GM23248 (cell line): ENCODE data around the gene SIK3. TPM values are rescaled to one million over a fixed set of nuclear protein-coding genes. Genes with fewer than 3 reads are reported as not detected.

Experiments
- DNase-seq: peaks from one replicate; pipeline ENCODE4 v3.0.0-alpha.2; 2015
- H2AFZ ChIP-seq: fragments of 200-600 bp; sonication (generic); 2 replicates; pipeline ENCODE4 v1.6.1; 2016; ENCODE audit warnings: antibody characterized with exemption
- H3F3A ChIP-seq: fragments of 200-600 bp; sonication (generic); 2 replicates; pipeline ENCODE4 v1.6.1; 2016; ENCODE audit warnings: mild to moderate bottlenecking, antibody characterized with exemption, mixed run types; ENCODE audit not compliant: insufficient read depth
- H3K27ac ChIP-seq: fragments of 200-600 bp; sonication (generic); 2 replicates; pipeline ENCODE4 v1.5.1; 2016; ENCODE audit warnings: mild to moderate bottlenecking
- H3K27me3 ChIP-seq: fragments of 200-600 bp; sonication (generic); replicated peaks from 2 replicates; pipeline ENCODE4 v1.6.1; 2016; ENCODE audit warnings: mild to moderate bottlenecking; ENCODE audit not compliant: insufficient read depth
- H3K36me3 ChIP-seq: fragments of 200-600 bp; sonication (generic); 2 replicates; pipeline ENCODE4 v1.6.1; 2016; ENCODE audit warnings: low read depth, mild to moderate bottlenecking
- H3K4me1 ChIP-seq: fragments of 200-600 bp; sonication (generic); 2 replicates; pipeline ENCODE4 v1.6.1; 2016; ENCODE audit warnings: mild to moderate bottlenecking; ENCODE audit not compliant: insufficient read depth
- H3K4me2 ChIP-seq: fragments of 200-600 bp; sonication (generic); one replicate; pipeline ENCODE4 v1.6.1; 2016; ENCODE audit warnings: mild to moderate bottlenecking; ENCODE audit not compliant: unreplicated experiment
- H3K4me3 ChIP-seq: fragments of 200-600 bp; sonication (generic); 2 replicates; pipeline ENCODE4 v1.5.1; 2016; ENCODE audit warnings: mild to moderate bottlenecking
- H3K79me2 ChIP-seq: fragments of 200-600 bp; sonication (generic); 2 replicates; pipeline ENCODE4 v1.6.1; 2016; ENCODE audit warnings: mild to moderate bottlenecking; ENCODE audit not compliant: insufficient read depth
- H3K9ac ChIP-seq: fragments of 200-600 bp; sonication (generic); 2 replicates; pipeline ENCODE4 v1.6.1; 2016; ENCODE audit warnings: mild to moderate bottlenecking
- H3K9me2 ChIP-seq: fragments of 200-600 bp; sonication (generic); 2 replicates; pipeline ENCODE4 v1.6.1; 2016; ENCODE audit warnings: mixed run types, mild to moderate bottlenecking, moderate library complexity; ENCODE audit not compliant: insufficient read depth
- H3K9me3 ChIP-seq: fragments of 200-600 bp; sonication (generic); one replicate; pipeline ENCODE4 v1.6.1; 2017; ENCODE audit warnings: low read depth
- H4K20me1 ChIP-seq: fragments of 200-600 bp; sonication (generic); 2 replicates; pipeline ENCODE4 v1.6.0; 2016; ENCODE audit not compliant: insufficient read depth
- EZH2 ChIP-seq: fragments of 200-600 bp; sonication (generic); IDR thresholded peaks from 2 replicates; pipeline ENCODE4 v1.6.1; 2018; ENCODE audit warnings: antibody characterized with exemption, mild to moderate bottlenecking; ENCODE audit not compliant: insufficient read depth, poor library complexity, severe bottlenecking
- EZH2phosphoT487 ChIP-seq: fragments of 200-600 bp; sonication (generic); IDR thresholded peaks from 2 replicates; pipeline ENCODE4 v1.6.1; 2018; ENCODE audit warnings: antibody characterized with exemption, moderate library complexity, mild to moderate bottlenecking, low read depth; ENCODE audit not compliant: insufficient read depth
- WGBS, 2 experiments: methylation state at CpG; one replicate each; pipeline ENCODE4 v1.1.6; 2015 to 2017; ENCODE audit warnings: low lambda C conversion rate in 2 of 2, low coverage in 1 of 2; ENCODE audit errors: missing lambda C conversion rate in 2 of 2; 5-methylcytosine and 5-hydroxymethylcytosine counted together
- in situ Hi-C: fragments of 300-500 bp; cut with MboI; formaldehyde crosslinking; loops from 2 replicates; pipeline ENCODE4 v1.15.0; 2020
- polyA plus RNA-seq: library from polyadenylated mRNA; unstranded; fragments of >200 nt; fragmentation: Nextera tagmentation; extraction: Ambion mirVana; gene quantifications from 2 replicates; pipeline ENCODE4 v1.2.1, GENCODE V29; 2016
- total RNA-seq: library from RNA; depleted of rRNA; stranded (reverse); fragments of >200 nt; shearing (Covaris generic); gene quantifications from 2 replicates; pipeline ENCODE4 v1.2.3, GENCODE V29; 2014

Gene SIK3
- total and polyA plus RNA-seq, 2 experiments from 2014 or later, result 4.2 to 15.5 TPM

GRCh38 chr11:117110294-117110950 lies 12.2 kb upstream of the SIK3 start:
- H4K20me1 ChIP-seq, result no peaks in the 10 kb centered on the region
- H3K4me2 ChIP-seq, result no peak overlapping the region
- H3F3A ChIP-seq, result 0 out of 2 replicates have a peak, but pooled peaks cover 5% of the 10 kb centered on the region
- in situ Hi-C loops, result no loop called here
- WGBS, 2 experiments, result 85 to 87% methylated on average over 19 to 39 of the region's 39 CpGs
- TF ChIP-seq EZH2 (no peak), EZH2phosphoT487 (no peak)
- H3K79me2 ChIP-seq, result no peaks in the 10 kb centered on the region
- no peak overlapping the region for H3K9ac ChIP-seq
- no peak overlapping the region for H3K27ac ChIP-seq
- H3K4me3 ChIP-seq, result no peak overlapping the region
- no peaks in the 10 kb centered on the region for H3K9me3 ChIP-seq
- no peaks in the 10 kb centered on the region for H3K27me3 ChIP-seq
- no peaks in the 10 kb centered on the region for H3K36me3 ChIP-seq
- DNase-seq, result no peak
- no peak overlapping the region for H2AFZ ChIP-seq
- H3K9me2 ChIP-seq, result no peaks in the 10 kb centered on the region
- H3K4me1 ChIP-seq, result peaks cover 5% of the 10 kb centered on the region; the same call in 1 of the 2 replicates

GRCh38 chr11:117107701-117108590 lies 9.7 kb upstream of the SIK3 start:
- Histone ChIP-seq H3K79me2 (no peaks in the 10 kb centered on the region), H4K20me1 (no peaks in the 10 kb centered on the region), H3K4me1 (peaks cover 5% of the 10 kb centered on the region; the same call in 1 of the 2 replicates), H2AFZ (no peak overlapping the region), H3K9me2 (no peaks in the 10 kb centered on the region), H3K4me3 (no peak overlapping the region), H3K36me3 (no peaks in the 10 kb centered on the region), H3K27ac (no peak overlapping the region), H3K4me2 (no peak overlapping the region), H3F3A (0 out of 2 replicates have a peak, but pooled peaks cover 5% of the 10 kb centered on the region), H3K27me3 (no peaks in the 10 kb centered on the region), H3K9ac (no peak overlapping the region), H3K9me3 (no peaks in the 10 kb centered on the region)
- peak; percentile 27 for DNase-seq
- TF ChIP-seq EZH2 (no peak), EZH2phosphoT487 (no peak)
- WGBS, 2 experiments, result 60 to 63% methylated on average over 5 of the region's 5 CpGs
- in situ Hi-C loops, result loop anchor here (10.0 kb wide), 2 partner anchors 233 to 323 kb away; partner anchors contain the start of gene ZPR1

- Histone ChIP-seq H3K4me2 (no peak overlapping the region), H3K9me2 (no peaks in the 10 kb centered on the region), H3K36me3 (no peaks in the 10 kb centered on the region), H3K4me1 (peaks cover 30% of the 10 kb centered on the region), H3K27ac (no peak overlapping the region), H3K9ac (no peak overlapping the region), H3K79me2 (peaks cover 23% of the 10 kb centered on the region), H3F3A (peaks cover 29% of the 10 kb centered on the region), H2AFZ (no peak overlapping the region), H3K4me3 (no peak overlapping the region), H3K27me3 (no peaks in the 10 kb centered on the region), H4K20me1 (no peaks in the 10 kb centered on the region), H3K9me3 (no peaks in the 10 kb centered on the region)
- no peak for DNase-seq
- TF ChIP-seq EZH2phosphoT487 (no peak), EZH2 (no peak)
- in situ Hi-C loops, result loop anchor here (10.0 kb wide), 2 partner anchors 226 to 316 kb away; partner anchors contain the start of gene ZPR1
- 89 to 92% methylated on average over 3 of the region's 3 CpGs for WGBS, 2 experiments
Measured at GRCh38 chr11:117100556-117100955, 2.3 kb upstream of the SIK3 start.

- Histone ChIP-seq H3K4me3 (no peak overlapping the region), H2AFZ (no peak overlapping the region), H3K9me3 (no peaks in the 10 kb centered on the region), H3K79me2 (peaks cover 32% of the 10 kb centered on the region), H3K27me3 (no peaks in the 10 kb centered on the region), H3K36me3 (no peaks in the 10 kb centered on the region), H3K9ac (no peak overlapping the region), H3K9me2 (no peaks in the 10 kb centered on the region), H3F3A (peaks cover 34% of the 10 kb centered on the region), H3K4me2 (no peak overlapping the region), H4K20me1 (no peaks in the 10 kb centered on the region), H3K4me1 (peaks cover 38% of the 10 kb centered on the region), H3K27ac (no peak overlapping the region; the same call in 1 of the 2 replicates)
- peak; percentile 9 for DNase-seq
- in situ Hi-C loops, result loop anchor here (10.0 kb wide), 2 partner anchors 225 to 315 kb away; partner anchors contain the start of gene ZPR1
- WGBS, 2 experiments, result 83 to 86% methylated on average over 2 of the region's 2 CpGs
- no peak for TF ChIP-seq EZH2phosphoT487
- TF ChIP-seq EZH2, result no peak
Measured at GRCh38 chr11:117099696-117100095, 1.5 kb upstream of the SIK3 start.
